GM19043 (cell line): ENCODE measurements around the gene NRXN2.

ENCODE experiments used
- ATAC-seq: cut with Tn5 transposase; IDR thresholded peaks from one replicate; pipeline ENCODE4 v1.9.1; 2021; ENCODE audit warnings: low read depth; ENCODE audit not compliant: unreplicated experiment

Gene NRXN2

DNA sequence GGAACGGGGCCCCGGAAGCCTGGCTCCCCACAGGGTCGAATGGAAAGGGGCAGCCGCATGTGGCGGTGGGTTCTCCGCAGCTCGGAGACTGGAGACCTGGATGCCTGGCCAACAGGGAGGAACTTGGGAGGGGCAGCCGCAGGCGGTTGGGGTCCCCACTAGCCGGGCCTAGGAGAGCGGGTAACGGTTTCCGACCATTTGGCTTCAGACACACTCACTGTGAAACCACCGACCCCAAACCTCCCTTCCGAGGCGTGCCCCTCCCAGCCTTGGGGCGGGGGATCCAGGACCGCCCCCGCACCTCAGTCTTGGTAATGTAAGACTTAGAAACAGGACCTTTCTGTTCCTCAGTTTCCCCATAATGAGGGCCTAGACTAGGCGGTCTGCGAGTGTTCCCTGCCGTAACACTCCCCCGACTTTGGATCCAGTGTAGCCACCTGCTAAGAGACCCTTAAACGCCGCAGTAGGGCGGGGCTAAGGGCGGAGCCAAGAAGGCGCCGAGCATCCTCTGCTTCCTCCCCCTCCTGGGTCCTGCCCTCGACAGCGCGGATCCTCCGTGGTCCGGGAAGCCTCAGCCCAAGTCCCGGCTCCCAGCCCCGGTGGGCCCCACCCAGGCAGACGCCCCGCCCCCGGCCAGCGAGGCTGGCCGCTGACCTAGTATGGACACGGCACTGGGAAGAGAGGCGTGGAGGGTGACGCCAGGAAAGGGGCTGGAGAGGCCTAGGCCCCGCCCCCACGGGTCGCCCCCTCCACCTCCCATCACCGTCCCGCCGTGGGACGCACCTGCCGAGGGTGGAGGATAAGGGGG lies 22.7 kb upstream of the NRXN2 start:
- ATAC-seq: no peak

DNA sequence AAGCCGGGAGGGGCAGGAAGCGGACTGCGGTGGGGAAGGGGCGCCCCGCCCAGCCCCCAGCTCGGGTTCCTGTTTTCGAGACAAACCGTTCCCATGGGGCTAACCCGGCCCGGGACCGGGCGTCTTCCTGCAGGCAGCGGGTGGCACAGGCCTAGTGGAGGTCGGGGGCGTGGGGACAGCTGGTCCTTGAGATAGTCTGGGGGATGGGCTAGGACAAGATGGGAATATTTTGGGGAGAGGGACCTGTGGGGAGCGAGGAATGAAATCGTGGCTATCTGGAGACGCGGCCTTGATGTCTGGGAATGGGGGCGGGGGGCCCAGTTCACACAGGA lies 22.2 kb upstream of the NRXN2 start:
- no peak for ATAC-seq

DNA sequence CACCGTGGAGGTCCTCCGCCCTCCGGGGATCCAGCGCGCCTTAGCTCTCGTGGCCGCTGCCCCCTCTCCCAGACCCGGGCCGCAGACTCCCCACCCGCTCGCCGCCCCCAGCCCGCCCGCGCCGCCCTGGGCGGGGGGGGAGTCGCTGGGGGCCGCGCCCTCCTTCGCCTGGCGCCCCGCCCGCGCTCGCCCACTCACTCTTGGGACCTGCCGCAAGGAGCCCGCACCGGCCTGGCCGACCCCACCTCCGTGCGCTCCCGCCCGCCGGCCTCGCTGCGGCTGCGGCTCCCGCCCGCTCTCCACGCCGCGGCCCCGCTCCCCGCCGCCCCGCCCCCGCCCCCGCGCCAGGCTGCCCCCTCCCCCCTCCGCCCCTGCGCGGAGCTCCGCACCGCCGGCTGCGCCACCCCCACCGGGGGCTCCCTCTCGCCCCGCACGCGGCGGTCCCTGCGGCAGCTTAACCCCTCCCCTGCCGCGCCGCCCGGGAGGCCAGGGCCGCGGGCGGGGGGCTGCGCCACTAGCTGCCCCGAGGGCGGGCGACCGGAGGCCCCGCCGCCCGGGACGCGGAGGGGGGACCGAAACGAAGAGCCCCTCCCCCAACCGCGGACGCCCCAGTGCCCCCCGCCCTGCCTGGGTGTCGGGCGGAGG lies 21.7 kb upstream of the NRXN2 start:
- ATAC-seq: no peak

DNA sequence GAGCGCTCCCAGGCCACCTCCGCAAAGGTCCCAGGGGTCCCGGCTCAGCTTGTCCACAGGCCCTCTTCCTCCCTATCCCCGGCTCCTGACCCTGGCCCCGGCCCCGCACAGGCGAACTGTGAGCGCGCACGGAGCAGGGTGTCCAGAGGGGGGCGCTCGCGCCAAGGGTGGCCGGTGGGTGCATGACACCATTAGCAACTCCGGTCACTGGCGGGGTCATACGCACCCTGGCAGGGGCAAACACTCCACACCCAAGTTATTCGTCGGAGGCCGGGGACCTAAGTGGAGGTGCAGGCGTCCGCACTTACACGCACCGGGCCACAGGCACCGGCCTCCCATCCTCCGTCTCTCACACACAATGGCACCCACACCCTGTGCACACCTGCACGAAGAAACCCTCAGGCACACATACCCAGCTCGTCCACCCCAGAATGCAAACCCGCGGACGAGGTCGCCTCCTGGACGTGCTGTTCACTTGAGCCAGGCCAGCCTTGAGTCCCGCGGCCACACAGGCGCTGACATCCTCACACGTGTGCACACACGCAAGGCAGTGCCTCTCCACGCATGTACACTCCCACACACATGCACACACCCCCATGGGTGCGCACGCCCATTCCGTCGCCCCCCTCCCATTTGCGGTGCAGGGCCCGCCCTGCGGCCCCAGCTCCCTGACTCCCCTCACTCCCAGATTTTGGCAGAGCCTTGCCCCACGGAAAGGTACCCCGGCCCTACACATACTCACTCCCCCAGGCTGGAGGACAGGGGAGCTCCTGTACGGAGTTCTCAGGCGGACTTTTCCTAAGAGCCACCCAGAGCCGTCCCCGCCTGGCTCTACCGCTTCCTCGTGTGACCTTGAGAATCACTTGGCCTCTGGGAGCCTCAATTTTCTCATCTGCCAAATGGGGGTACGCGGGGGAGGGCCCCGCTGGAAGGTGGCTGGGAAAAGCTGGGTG lies 20.9 kb upstream of the NRXN2 start, which contains the start of gene RASGRP2:
Gene RASGRP2 (minus strand): TSS at position 552 of the 953 bp plus-strand sequence. CDS start 1,276 bp downstream, outside the sequence.
- no peak for ATAC-seq

- no peak for ATAC-seq
Observed at GRCh38 chr11:64742889-64743590, 20.0 kb upstream of the NRXN2 start.

DNA sequence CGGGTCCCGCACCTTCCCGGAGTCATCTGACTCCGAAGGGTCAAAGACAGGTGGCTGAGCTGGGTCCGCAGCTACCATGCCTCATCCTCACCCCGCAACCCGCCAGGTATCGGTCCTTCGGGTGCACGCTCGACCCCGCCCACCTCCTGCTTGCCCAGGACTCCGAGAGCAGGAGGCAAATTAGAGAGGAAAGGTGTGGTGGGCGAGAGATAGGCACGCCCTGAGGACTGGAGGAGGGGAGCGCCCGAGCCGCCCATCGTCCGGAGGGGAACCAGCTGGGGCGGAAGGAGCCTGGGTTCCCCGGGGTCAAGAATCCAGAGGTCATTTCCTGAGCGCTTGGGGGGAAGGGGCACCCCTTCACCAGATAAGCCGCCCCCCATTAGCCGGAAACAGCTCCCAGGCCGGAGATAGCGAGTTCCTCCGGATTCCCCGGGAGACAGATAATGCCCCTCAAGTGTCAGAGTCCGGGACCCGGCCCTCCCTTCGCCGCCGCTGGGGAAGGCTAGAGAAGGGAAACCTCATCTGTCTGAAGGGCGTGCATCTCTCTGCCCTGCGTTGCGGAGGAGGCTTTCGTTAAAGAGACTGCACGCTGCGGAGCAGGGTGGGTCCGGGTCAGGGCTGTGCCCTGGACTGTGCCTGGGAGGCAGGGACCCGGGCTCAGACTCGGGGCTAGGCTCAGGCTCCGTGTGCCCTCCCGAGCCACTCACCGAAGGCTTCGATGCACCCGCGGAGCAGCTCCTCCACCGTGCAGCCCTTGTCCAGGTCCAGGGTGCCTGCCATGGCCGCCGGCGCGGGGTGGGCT lies 19.3 kb upstream of the NRXN2 start:
- no peak for ATAC-seq

DNA sequence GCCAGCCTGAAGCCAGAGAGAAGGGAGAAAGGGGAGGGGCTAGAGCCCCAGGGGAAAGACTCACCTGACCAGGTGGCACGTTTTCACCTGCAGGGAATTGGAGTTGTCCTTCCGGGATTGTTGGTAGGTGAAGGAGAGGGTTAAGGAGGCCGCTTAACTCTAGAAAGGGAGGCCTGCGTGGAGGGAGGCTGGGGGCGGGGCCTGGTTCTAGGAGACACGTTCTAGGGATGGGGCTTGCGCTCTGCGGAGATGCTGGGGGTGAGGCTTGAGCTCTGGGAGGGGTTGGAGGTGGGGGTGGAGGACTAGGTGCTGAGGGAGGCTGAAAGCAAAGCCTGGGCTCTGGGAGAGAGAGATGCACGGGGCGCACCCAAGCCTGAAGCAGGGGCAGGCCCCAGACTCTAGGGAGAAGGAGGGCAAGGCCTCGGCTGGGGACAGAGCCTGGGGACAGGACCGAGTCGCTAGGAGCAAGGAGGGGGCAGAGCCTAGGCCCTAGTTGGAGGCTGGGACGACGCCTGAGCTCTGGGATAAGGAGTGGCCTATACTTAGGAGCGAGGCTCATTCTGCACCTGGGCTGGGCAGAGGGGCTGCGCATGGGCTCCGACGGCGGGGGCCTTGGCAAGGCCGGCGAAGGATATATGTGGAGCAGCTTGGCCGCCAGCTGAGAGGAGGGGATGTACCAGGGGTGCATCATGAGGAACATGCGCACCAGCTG lies 18.5 kb upstream of the NRXN2 start:
- no peak for ATAC-seq

DNA sequence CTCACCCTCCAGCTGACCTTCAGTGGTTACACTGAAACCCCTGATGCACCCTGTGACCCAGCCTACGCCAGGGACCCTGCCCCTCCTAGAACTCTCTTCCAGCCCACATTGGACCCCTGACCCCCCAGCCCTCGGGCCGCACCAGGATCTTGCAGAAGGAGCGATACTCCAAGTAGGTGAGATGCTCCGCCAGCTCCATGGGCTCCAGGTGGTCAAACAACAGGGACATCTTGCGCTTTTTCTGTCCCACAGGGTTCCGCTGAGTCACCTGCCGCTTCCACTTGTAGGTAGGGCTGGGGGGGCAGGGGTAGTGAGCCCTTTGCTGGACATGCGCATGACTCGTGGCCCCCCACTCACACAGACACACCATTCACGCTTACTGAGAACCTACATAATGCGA lies 16.9 kb upstream of the NRXN2 start:
- no peak for ATAC-seq

DNA sequence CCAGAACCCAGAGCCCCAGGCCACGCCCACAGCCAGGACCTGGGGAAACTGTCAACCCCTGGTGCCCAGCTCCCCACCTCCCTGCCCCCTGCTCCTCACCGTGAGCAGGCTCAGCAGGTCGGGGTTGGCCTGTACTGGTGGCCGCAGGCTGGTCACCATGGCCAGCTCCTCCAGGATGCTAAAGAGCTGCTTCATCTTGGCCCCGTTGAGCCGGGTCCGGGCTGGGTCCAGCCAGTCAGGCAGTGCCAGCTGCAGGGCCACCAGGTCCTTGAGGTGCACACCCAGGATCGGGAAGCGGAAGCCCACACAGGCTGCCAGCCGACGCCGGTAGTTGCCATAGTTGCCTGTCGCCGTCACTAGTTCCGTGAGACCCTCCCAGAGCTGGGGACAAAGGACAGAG lies 13.7 kb upstream of the NRXN2 start:
- ATAC-seq: no peak

GRCh38 chr11:64735725-64736259 lies 12.8 kb upstream of the NRXN2 start:
- ATAC-seq: no peak

- no peak for ATAC-seq
Observed at GRCh38 chr11:64734811-64735724, 12.1 kb upstream of the NRXN2 start.

DNA sequence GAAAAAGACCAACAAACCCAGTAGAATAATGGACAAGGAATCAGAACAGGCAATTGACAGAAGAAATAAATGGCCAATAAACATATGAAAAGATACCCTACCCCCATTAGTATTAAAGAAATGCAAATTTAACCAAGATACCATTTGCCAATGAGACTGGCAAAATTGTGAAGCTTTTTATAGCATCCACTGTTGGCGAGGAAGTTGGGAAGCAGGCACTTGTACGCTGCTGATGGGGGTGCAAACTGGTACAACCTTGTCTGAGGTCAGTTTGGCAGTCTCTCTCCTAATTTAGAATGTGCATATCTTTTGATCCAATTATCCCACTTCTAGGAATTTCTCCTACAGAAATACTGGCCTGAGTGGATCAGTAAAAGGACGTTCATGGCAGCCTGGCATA lies 8.6 kb upstream of the NRXN2 start:
- no peak for ATAC-seq

DNA sequence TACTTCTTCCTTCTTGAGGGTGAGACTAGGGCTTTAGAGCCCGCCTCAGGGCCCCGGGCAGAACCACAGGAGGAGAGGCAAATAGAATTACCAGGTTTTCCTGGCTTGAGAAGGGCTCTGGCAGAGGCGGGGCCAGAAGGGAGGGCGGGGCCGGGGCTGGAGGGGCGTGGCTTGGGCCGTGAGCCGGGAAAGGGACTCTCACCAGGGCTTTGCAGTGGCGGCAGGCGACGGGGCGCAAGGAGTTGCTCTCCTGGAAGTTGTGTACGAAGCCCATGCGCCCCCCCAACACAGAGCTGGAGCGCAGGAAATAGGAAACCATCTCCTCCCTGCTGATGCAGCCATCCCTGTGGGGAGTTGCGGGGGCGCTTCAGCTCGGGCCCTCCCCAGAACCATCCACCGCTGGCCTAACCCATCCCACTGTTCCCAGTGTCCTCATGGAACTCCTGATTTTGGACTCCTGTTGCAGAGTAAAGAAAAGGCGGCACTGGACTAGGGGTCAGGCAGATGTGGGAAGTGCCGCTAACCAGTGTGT lies 6.9 kb upstream of the NRXN2 start:
- ATAC-seq: no peak

DNA sequence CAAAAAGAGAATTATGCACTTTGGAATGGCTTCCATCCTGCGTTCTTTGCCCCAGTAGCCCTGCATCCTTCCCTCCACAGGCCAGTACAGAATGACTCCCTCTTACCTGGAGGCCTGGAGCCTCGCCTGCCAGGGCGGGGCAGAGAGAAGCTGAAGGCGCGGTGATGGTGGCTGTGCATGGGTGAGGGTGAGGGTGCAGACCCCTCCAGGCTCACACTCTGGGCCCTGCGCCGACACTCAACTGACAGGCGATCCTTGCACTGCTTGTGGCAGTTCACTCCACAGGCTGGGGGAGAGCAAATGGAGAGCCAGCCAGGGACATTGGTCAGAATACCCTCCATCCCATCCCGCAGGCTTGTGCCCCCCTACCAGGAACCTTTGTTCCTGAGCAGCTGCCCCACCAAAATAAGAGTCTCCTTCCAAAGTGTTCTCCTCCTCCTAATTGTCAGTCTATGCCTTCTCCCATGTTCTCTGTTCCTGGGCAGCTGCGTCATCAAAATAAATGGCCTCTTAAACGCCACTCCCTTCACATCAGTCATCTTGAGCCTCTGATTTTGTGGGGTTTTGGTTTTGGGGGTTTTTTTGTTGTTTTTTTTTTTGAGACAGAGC lies 5.9 kb upstream of the NRXN2 start:
- no peak for ATAC-seq

- ATAC-seq: no peak
Observed at GRCh38 chr11:64726867-64727530, 4.0 kb upstream of the NRXN2 start.

- ATAC-seq: no peak
Observed at GRCh38 chr11:64726211-64726641, 3.2 kb upstream of the NRXN2 start.
